Measurements from ENCODE around the gene MEIOC. TPM values are rescaled to one million over a fixed set of nuclear protein-coding genes. Genes with fewer than 3 reads are reported as not detected.

MEIOC gene
- total RNA-seq, 1 experiment from 2014 or later, result not detected

DNA sequence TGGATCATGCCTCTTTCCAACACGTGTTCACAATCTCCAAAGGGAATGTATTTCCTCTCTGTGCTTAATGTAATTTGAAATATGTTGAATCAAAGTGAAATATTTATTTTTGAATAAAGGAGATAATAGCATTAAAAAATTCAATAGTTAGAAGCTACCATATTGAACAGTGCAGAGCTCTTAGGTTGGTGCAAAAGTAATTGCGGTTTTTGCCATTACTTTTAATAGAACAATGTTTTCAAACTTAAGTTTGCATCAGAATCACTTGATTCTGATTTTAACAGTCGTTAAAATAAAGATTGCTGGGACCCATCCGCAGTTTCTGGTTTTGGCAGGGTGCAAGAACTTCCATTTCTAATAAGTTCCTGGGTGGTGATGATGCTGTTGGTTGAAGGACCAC lies 10.0 kb upstream of the MEIOC start:
- Mint-ChIP-seq H3K27me3 (ENCODE audit: insufficient read depth, unreplicated experiment) (no peaks in the 10 kb centered on the region), H3K4me1 (ENCODE audit: insufficient read depth, unreplicated experiment) (no peaks in the 10 kb centered on the region), H3K36me3 (ENCODE audit: insufficient read depth, unreplicated experiment) (no peaks in the 10 kb centered on the region), H3K9me3 (ENCODE audit: unreplicated experiment) (no peaks in the 10 kb centered on the region), H3K27ac (ENCODE audit: low read depth, unreplicated experiment) (no peak overlapping the region), H3K4me3 (ENCODE audit: unreplicated experiment) (no peak overlapping the region)
- ChIA-PET CTCF (interaction anchor here (0.6 to 1.7 kb wide), 4 partner anchors 9 to 886 kb away, joined by 3 to 8 read pairs (median 3); no protein-coding TSS in a partner anchor), POLR2A (interaction anchor here (0.7 to 1.4 kb wide), 3 partner anchors 19 to 239 kb away, joined by 3 read pairs; no protein-coding TSS in a partner anchor)
- no TSS peak for BruUV-seq (replicated peaks)
- DNase-seq (ENCODE audit: unreplicated experiment), result no peak
- TF ChIP-seq, protein P1, sequence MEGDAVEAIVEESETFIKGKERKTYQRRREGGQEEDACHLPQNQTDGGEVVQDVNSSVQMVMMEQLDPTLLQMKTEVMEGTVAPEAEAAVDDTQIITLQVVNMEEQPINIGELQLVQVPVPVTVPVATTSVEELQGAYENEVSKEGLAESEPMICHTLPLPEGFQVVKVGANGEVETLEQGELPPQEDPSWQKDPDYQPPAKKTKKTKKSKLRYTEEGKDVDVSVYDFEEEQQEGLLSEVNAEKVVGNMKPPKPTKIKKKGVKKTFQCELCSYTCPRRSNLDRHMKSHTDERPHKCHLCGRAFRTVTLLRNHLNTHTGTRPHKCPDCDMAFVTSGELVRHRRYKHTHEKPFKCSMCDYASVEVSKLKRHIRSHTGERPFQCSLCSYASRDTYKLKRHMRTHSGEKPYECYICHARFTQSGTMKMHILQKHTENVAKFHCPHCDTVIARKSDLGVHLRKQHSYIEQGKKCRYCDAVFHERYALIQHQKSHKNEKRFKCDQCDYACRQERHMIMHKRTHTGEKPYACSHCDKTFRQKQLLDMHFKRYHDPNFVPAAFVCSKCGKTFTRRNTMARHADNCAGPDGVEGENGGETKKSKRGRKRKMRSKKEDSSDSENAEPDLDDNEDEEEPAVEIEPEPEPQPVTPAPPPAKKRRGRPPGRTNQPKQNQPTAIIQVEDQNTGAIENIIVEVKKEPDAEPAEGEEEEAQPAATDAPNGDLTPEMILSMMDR (IDR thresholded peaks at IDR 0.05; ENCODE audit: unreplicated experiment), result no peak
- intact Hi-C loops (cut with micrococcal nuclease), result no loop called here

DNA sequence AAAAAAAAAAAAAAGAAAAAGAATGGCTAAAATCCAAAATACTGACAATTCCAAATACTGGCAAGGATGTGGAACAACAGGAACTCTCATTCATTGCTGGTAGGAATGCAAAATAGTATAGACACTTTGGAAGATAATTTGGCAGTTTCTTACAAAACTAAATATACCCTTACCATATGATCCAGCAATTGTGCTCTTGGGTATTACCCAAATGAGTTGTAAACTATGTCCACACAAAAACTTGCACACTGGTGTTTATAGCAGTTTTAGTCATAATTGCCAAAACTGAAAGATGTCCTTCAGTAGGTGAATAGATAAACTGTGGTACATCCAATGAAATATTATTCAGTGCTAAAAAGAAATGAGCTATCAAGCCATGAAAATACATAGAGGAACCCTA lies 8.5 kb upstream of the MEIOC start:
- intact Hi-C loops (cut with micrococcal nuclease), result no loop called here
- DNase-seq (ENCODE audit: unreplicated experiment), result no peak
- ChIA-PET POLR2A (no interaction called here), CTCF (interaction anchor here (0.6 to 0.7 kb wide), 3 partner anchors 24 to 323 kb away, joined by 3 read pairs; no protein-coding TSS in a partner anchor)
- Mint-ChIP-seq H3K4me1 (ENCODE audit: insufficient read depth, unreplicated experiment) (no peaks in the 10 kb centered on the region), H3K27ac (ENCODE audit: low read depth, unreplicated experiment) (no peak overlapping the region), H3K36me3 (ENCODE audit: insufficient read depth, unreplicated experiment) (no peaks in the 10 kb centered on the region), H3K9me3 (ENCODE audit: unreplicated experiment) (no peaks in the 10 kb centered on the region), H3K4me3 (ENCODE audit: unreplicated experiment) (no peak overlapping the region), H3K27me3 (ENCODE audit: insufficient read depth, unreplicated experiment) (no peaks in the 10 kb centered on the region)
- TF ChIP-seq, protein P1 (IDR thresholded peaks at IDR 0.05; ENCODE audit: unreplicated experiment), result no peak
- no TSS peak for BruUV-seq (replicated peaks)

DNA sequence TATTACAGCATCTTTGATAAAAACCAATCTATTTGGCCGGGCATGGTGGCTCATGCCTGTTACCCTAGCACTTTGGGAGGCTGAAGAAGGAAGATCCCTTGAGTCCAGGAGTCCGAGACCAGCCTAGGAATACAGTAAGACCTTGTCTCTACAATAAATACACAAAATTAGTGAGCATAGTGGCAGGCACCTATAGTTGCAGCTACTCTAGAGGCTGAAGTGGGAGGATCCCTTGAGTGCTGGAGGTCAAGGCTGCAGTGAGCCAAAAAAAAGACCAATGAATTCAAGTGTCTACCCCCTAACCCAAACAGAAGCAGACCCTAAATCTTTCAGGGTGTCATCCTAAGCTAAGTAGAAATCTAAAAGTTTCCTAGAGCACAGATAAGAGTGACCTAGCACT lies 7.3 kb upstream of the MEIOC start:
- Mint-ChIP-seq H3K4me1 (ENCODE audit: insufficient read depth, unreplicated experiment) (no peaks in the 10 kb centered on the region), H3K4me3 (ENCODE audit: unreplicated experiment) (no peak overlapping the region), H3K27me3 (ENCODE audit: insufficient read depth, unreplicated experiment) (no peaks in the 10 kb centered on the region), H3K27ac (ENCODE audit: low read depth, unreplicated experiment) (no peak overlapping the region), H3K36me3 (ENCODE audit: insufficient read depth, unreplicated experiment) (no peaks in the 10 kb centered on the region), H3K9me3 (ENCODE audit: unreplicated experiment) (no peaks in the 10 kb centered on the region)
- intact Hi-C loops (cut with micrococcal nuclease), result no loop called here
- TF ChIP-seq, protein P1 (IDR thresholded peaks at IDR 0.05; ENCODE audit: unreplicated experiment), result no peak
- CTCF ChIA-PET, result interaction anchor here (0.6 kb wide), 1 partner anchor 21 kb away, joined by 5 read pairs; no protein-coding TSS in a partner anchor
- POLR2A ChIA-PET, result no interaction called here
- DNase-seq (ENCODE audit: unreplicated experiment), result no peak
- no TSS peak for BruUV-seq (replicated peaks)

DNA sequence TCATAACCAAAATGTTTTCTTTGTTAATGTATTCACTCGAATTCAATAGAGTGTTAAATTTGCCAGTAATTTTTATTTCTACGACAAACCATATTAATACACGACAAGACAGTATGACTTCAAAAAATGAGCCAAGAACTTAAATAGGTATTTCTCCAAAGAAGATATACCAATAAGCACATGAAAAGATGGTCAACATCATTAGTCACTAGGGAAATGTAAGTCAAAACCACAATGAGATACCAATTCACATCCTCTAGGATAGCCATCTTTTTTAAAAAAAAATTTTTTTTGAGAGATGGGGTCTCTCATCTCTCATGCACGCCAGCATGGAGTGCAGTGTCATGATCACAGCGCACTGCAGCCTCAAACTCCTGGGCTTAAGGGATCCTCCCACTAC lies 5.0 kb upstream of the MEIOC start:
- CTCF ChIA-PET, result no interaction called here
- Mint-ChIP-seq H3K4me1 (ENCODE audit: insufficient read depth, unreplicated experiment) (no peaks in the 10 kb centered on the region), H3K4me3 (ENCODE audit: unreplicated experiment) (no peak overlapping the region), H3K9me3 (ENCODE audit: unreplicated experiment) (no peaks in the 10 kb centered on the region), H3K27me3 (ENCODE audit: insufficient read depth, unreplicated experiment) (no peaks in the 10 kb centered on the region), H3K27ac (ENCODE audit: low read depth, unreplicated experiment) (no peak overlapping the region), H3K36me3 (ENCODE audit: insufficient read depth, unreplicated experiment) (no peaks in the 10 kb centered on the region)
- DNase-seq (ENCODE audit: unreplicated experiment), result no peak
- no TSS peak for BruUV-seq (replicated peaks)
- POLR2A ChIA-PET, result no interaction called here
- intact Hi-C loops (cut with micrococcal nuclease), result no loop called here
- TF ChIP-seq, protein P1 (IDR thresholded peaks at IDR 0.05; ENCODE audit: unreplicated experiment), result no peak

Measured in MCF 10A (cell line).